Ovary (tissue), 3 donors: Measurements from ENCODE around the gene LBHD1.

Experiments used
- EP300 ChIP-seq: sonication (generic); formaldehyde crosslinking; IDR thresholded peaks from one replicate; pipeline ENCODE4 v1.6.1; 2017; ENCODE audit warnings: antibody characterized with exemption
- TF ChIP-seq, protein P1 (sequence below), 3 donors: fragments of 450-650 bp in 2 of 3; fragments of 200-600 bp in 1 of 3; IDR thresholded peaks; one replicate each; pipeline versions ENCODE4 v1.5.1 to v1.8.0; 2016 to 2022; ENCODE audit warnings: antibody characterized with exemption in 3 of 3, mild to moderate bottlenecking in 1 of 3
- donor health status: DM: no; HTN: no; CAD: no.

DNA sequence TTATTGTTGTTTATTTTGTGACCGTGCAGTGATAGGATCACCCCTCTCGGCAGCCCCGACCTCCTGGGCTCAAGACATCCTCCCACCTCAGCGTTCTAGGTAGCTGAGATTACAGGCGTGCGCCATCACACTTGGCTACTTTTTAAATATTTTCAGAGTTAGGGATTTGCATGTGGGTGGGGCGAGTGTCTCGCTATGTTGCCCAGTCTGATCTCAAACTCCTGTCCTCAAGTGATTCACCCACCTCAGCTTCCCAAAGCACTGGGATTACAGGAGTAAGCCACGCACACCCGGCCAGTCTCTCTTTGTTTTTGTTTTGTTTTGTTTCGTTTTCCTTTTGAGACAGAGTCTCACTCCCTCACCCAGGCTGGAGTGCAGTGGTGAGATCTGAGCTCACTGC lies 17.8 kb downstream of the LBHD1 start:
- TF ChIP-seq, protein P1, sequence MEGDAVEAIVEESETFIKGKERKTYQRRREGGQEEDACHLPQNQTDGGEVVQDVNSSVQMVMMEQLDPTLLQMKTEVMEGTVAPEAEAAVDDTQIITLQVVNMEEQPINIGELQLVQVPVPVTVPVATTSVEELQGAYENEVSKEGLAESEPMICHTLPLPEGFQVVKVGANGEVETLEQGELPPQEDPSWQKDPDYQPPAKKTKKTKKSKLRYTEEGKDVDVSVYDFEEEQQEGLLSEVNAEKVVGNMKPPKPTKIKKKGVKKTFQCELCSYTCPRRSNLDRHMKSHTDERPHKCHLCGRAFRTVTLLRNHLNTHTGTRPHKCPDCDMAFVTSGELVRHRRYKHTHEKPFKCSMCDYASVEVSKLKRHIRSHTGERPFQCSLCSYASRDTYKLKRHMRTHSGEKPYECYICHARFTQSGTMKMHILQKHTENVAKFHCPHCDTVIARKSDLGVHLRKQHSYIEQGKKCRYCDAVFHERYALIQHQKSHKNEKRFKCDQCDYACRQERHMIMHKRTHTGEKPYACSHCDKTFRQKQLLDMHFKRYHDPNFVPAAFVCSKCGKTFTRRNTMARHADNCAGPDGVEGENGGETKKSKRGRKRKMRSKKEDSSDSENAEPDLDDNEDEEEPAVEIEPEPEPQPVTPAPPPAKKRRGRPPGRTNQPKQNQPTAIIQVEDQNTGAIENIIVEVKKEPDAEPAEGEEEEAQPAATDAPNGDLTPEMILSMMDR (IDR thresholded peaks at IDR 0.05), result no peak
- no peak for TF ChIP-seq EP300
